ENCODE results near the gene RAP1GDS1. TPM values are rescaled to one million over a fixed set of nuclear protein-coding genes. Genes with fewer than 3 reads are reported as not detected.
A peak's percentile ranks its signal among the peaks of the same experiment; 100 is the strongest.
"Not testable (repeated sequence)": the region's sequence is repeated elsewhere in the genome, so short reads cannot be mapped to it uniquely, and the experiment has no call there.

The RAP1GDS1 gene
- total RNA-seq, 1 experiment from 2014 or later: 27.9 TPM

DNA sequence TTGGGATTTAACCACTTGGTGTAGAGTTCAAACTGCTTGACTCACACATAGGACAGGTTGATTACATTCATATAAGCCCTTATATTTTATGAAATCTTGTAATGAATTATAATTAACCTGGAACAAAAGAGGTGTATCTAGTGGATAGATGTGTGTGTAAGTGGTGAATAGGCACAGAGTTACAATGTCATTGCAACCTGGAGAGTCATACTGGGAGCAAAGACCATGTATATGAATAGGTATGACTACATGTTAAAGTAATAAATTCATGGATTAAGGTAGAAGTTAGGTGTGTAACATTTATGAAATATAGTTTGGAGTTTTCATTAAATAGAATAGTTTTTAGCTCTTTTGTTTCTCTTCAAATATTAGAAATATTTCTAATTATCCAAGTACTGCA is 26.1 kb downstream of the RAP1GDS1 start:
- Mint-ChIP-seq H3K4me1 (ENCODE audit: low read depth, unreplicated experiment) (peaks cover 15% of the 10 kb centered on the region), H3K27me3 (ENCODE audit: unreplicated experiment) (no peaks in the 10 kb centered on the region), H3K27ac (ENCODE audit: unreplicated experiment) (no peak overlapping the region), H3K9me3 (ENCODE audit: low read depth, unreplicated experiment) (no peaks in the 10 kb centered on the region), H3K4me3 (ENCODE audit: low read depth, unreplicated experiment) (no peak overlapping the region), H3K36me3 (ENCODE audit: insufficient read depth, unreplicated experiment) (no peaks in the 10 kb centered on the region)
- intact Hi-C loops (cut with micrococcal nuclease; ENCODE audit: unreplicated experiment): no loop called here
- DNase-seq: no peak
- BruUV-seq (replicated peaks): no TSS peak
- CTCF ChIA-PET: no interaction called here
- TF ChIP-seq CTCF (IDR thresholded peaks at IDR 0.05; ENCODE audit: unreplicated experiment): no peak

DNA sequence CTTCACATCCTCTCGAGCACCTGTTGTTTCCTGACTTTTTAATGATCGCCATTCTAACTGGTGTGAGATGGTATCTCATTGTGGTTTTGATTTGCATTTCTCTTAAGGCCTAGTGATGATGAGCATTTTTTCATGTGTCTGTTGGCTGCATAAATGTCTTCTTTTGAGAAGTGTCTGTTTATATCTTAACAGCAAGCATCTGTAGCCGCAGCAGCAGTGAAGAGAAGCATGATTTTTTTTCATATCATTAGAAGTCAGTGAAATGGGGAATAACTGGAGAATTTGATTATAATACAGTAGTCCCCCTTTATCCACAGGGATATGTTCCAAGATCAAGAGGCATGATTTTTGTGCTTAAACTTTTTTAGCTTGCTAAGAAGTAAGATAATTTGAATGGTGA is 27.5 kb downstream of the RAP1GDS1 start:
- H3K36me3 Mint-ChIP-seq (ENCODE audit: insufficient read depth, unreplicated experiment); CTCF ChIA-PET; H3K27me3 Mint-ChIP-seq (ENCODE audit: unreplicated experiment); BruUV-seq (replicated peaks); intact Hi-C loops (cut with micrococcal nuclease; ENCODE audit: unreplicated experiment); H3K9me3 Mint-ChIP-seq (ENCODE audit: low read depth, unreplicated experiment); H3K4me1 Mint-ChIP-seq (ENCODE audit: low read depth, unreplicated experiment); H3K4me3 Mint-ChIP-seq (ENCODE audit: low read depth, unreplicated experiment); DNase-seq; H3K27ac Mint-ChIP-seq (ENCODE audit: unreplicated experiment): not testable (repeated sequence)

GRCh38 chr4:98289375-98289774 is 28.2 kb downstream of the RAP1GDS1 start:
- H3K4me3 Mint-ChIP-seq (ENCODE audit: low read depth, unreplicated experiment): no peak overlapping the region
- H3K27me3 Mint-ChIP-seq (ENCODE audit: unreplicated experiment): no peaks in the 10 kb centered on the region
- H3K36me3 Mint-ChIP-seq (ENCODE audit: insufficient read depth, unreplicated experiment): no peaks in the 10 kb centered on the region
- H3K27ac Mint-ChIP-seq (ENCODE audit: unreplicated experiment): no peak overlapping the region
- BruUV-seq (replicated peaks): no TSS peak
- CTCF ChIA-PET: interaction anchor here (0.7 kb wide), 1 partner anchor 55 kb away, joined by 3 read pairs; no protein-coding TSS in a partner anchor
- H3K9me3 Mint-ChIP-seq (ENCODE audit: low read depth, unreplicated experiment): no peaks in the 10 kb centered on the region
- peaks cover 9% of the 10 kb centered on the region for H3K4me1 Mint-ChIP-seq (ENCODE audit: low read depth, unreplicated experiment)
- intact Hi-C loops (cut with micrococcal nuclease; ENCODE audit: unreplicated experiment): no loop called here
- no peak for TF ChIP-seq CTCF (IDR thresholded peaks at IDR 0.05; ENCODE audit: unreplicated experiment)
- DNase-seq: no peak

DNA sequence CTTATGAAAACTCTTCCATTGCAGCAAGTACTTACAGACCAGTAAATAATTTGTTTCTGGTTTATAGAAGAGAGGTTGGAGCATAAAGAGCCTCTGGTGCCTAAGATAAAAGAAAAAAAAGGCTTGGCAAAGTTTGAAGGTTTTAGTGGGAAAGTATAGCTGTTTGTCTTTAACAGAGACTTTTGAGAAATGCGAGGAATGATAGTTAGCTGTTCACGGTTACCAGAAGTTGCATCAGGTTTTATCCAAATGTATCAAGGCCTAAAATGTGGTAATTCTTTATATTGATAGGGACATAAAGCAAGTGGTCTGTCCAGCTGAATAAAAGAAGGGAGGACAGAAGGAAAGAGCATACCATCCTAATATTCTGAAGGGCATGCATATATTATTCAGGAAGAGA is 29.3 kb downstream of the RAP1GDS1 start:
- H3K36me3 Mint-ChIP-seq (ENCODE audit: insufficient read depth, unreplicated experiment): no peaks in the 10 kb centered on the region
- BruUV-seq (replicated peaks): no TSS peak
- intact Hi-C loops (cut with micrococcal nuclease; ENCODE audit: unreplicated experiment): no loop called here
- H3K4me1 Mint-ChIP-seq (ENCODE audit: low read depth, unreplicated experiment): peaks cover 9% of the 10 kb centered on the region
- no peak for DNase-seq
- H3K9me3 Mint-ChIP-seq (ENCODE audit: low read depth, unreplicated experiment): no peaks in the 10 kb centered on the region
- TF ChIP-seq CTCF (IDR thresholded peaks at IDR 0.05; ENCODE audit: unreplicated experiment): no peak
- H3K4me3 Mint-ChIP-seq (ENCODE audit: low read depth, unreplicated experiment): no peak overlapping the region
- CTCF ChIA-PET: interaction anchor here (0.6 kb wide), 1 partner anchor 672 kb away, joined by 4 read pairs; no protein-coding TSS in a partner anchor
- H3K27ac Mint-ChIP-seq (ENCODE audit: unreplicated experiment): peak overlapping the region; percentile 19
- no peaks in the 10 kb centered on the region for H3K27me3 Mint-ChIP-seq (ENCODE audit: unreplicated experiment)

DNA sequence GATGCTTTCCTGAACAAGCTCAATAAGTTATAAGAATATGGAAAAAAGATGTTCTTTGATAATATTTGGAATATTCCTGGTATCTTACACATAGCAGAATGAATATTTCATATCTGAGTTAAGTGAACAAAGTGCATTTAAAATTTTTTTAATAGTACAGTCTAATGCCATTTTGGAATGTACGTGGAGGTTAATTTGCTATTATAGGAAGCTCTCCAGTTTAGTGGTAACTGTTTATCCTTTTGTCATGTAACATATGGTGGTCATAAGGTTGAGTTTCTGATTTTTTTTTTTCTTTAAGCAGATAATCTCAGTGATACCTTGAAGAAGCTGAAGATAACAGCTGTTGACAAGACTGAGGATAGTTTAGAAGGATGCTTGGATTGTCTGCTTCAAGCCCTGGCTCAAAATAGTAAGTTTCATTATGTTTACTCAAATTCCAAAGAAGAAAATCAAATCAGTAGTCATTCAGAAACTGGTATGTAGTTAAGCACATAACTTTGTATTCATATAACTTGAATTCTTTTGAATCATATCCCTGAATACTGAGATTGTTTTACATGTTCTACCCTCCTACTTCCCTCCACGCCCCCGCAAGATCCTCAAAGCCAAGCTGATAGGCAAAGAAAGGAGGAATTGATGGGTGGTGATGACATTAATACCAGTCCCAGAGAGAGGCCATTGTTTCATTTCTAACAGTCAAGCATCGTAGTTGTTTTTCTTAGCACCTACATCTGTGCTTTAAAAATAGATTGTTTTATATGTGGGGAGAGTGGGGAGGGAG is 32.1 kb downstream of the RAP1GDS1 start:
- Mint-ChIP-seq H3K36me3 (ENCODE audit: insufficient read depth, unreplicated experiment) (no peaks in the 10 kb centered on the region), H3K4me3 (ENCODE audit: low read depth, unreplicated experiment) (no peak overlapping the region), H3K27me3 (ENCODE audit: unreplicated experiment) (no peaks in the 10 kb centered on the region), H3K9me3 (ENCODE audit: low read depth, unreplicated experiment) (no peaks in the 10 kb centered on the region), H3K4me1 (ENCODE audit: low read depth, unreplicated experiment) (peaks cover 9% of the 10 kb centered on the region), H3K27ac (ENCODE audit: unreplicated experiment) (no peak overlapping the region)
- intact Hi-C loops (cut with micrococcal nuclease; ENCODE audit: unreplicated experiment): no loop called here
- no TSS peak for BruUV-seq (replicated peaks)
- DNase-seq: no peak
- no peak for TF ChIP-seq CTCF (IDR thresholded peaks at IDR 0.05; ENCODE audit: unreplicated experiment)
- CTCF ChIA-PET: interaction anchor here (0.5 kb wide), 1 partner anchor 564 kb away, joined by 3 read pairs; no protein-coding TSS in a partner anchor
